ENCODE measurements around the gene ALDH6A1. TPM values are rescaled to one million over a fixed set of nuclear protein-coding genes. Genes with fewer than 3 reads are reported as not detected.
A peak's percentile ranks its signal among the peaks of the same experiment; 100 is the strongest.

Gene ALDH6A1
- total RNA-seq, 1 donor from 2014 or later = 67.2 TPM

- H3K4me1 Mint-ChIP-seq (ENCODE audit: unreplicated experiment) = no peaks in the 10 kb centered on the region
- no peak overlapping the region for H3K27ac Mint-ChIP-seq
- H3K27me3 Mint-ChIP-seq = no peaks in the 10 kb centered on the region
- no peaks in the 10 kb centered on the region for H3K9me3 Mint-ChIP-seq
- no peak for DNase-seq (ENCODE audit: extremely low spot score, unreplicated experiment)
- TF ChIP-seq CTCF (conservative IDR thresholded peaks at IDR 0.05) = no peak
- H3K36me3 Mint-ChIP-seq = no peaks in the 10 kb centered on the region
- no peak overlapping the region for H3K4me3 Mint-ChIP-seq
Observed at GRCh38 chr14:74048281-74048680, 36.0 kb downstream of the ALDH6A1 start.

- no peak for TF ChIP-seq CTCF (conservative IDR thresholded peaks at IDR 0.05)
- no peak for DNase-seq (ENCODE audit: extremely low spot score, unreplicated experiment)
- Mint-ChIP-seq H3K36me3 (no peaks in the 10 kb centered on the region), H3K27ac (no peak overlapping the region), H3K4me3 (no peak overlapping the region), H3K27me3 (no peaks in the 10 kb centered on the region), H3K4me1 (ENCODE audit: unreplicated experiment) (no peaks in the 10 kb centered on the region), H3K9me3 (no peaks in the 10 kb centered on the region)
Observed at GRCh38 chr14:74045522-74045921, 38.7 kb downstream of the ALDH6A1 start.

DNA sequence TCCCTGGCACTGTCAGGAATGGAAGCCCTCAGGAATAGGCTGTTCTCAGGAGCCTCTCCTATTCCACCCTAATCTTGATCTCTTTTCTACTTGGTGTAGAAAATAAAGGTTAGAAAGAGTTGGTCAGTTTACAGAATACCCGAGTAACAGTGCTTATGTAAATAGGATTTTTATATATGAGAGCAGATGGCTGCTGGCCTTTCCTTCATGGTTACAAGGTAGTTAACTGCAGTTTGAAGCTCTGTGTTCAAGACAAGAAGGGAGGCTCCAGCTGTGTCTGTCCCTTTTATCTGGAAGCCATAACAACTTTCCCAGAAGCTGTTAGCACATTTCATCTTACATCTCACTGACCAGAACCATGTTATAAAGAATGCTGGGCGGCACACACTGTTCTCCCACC lies 42.0 kb downstream of the ALDH6A1 start:
- H3K4me1 Mint-ChIP-seq (ENCODE audit: unreplicated experiment) = no peaks in the 10 kb centered on the region
- no peaks in the 10 kb centered on the region for H3K27me3 Mint-ChIP-seq
- no peak for TF ChIP-seq CTCF (conservative IDR thresholded peaks at IDR 0.05)
- H3K9me3 Mint-ChIP-seq = no peaks in the 10 kb centered on the region
- no peak for DNase-seq (ENCODE audit: extremely low spot score, unreplicated experiment)
- no peak overlapping the region for H3K27ac Mint-ChIP-seq
- H3K4me3 Mint-ChIP-seq = no peak overlapping the region
- H3K36me3 Mint-ChIP-seq = no peaks in the 10 kb centered on the region

DNA sequence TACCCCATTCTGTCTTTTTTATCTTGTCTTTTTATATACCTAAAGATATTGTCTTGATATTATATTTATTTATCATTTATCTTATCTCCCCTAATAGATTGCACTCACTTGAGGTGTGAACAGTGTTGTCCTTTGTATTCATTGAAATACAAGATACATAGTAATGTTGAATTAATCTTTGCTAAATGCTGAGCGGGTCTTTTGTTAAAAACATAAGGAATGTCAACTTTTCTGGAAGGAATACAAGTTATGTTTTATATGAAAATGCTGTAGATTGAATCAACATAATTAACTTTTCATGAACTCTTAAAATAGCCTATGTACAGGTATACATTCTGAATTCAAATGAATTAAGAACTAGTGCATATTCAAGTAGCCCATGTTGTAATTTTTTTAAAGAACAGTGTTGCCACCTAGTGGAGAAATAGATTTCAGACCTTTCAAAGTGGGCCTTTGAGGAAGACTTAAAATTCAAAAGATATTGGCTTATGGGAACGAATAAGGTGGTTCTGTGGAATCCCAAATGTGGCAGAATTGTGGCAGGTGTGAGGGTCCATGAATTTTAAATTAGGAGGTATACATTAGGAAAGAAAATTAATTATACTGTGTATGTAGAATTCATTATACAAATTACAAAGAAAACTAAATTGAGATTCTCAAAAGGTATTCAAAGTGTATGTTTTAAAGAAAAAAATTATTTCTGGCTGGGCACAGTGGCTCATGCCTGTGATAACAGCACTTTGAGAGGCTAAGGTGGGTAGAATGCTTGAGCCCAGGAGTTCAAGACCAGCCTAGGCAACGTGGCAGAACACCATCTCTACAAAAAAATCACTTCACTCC lies 46.0 kb downstream of the ALDH6A1 start:
- H3K27me3 Mint-ChIP-seq = no peaks in the 10 kb centered on the region
- no peak overlapping the region for H3K27ac Mint-ChIP-seq
- H3K4me3 Mint-ChIP-seq = no peak overlapping the region
- H3K9me3 Mint-ChIP-seq = no peaks in the 10 kb centered on the region
- no peaks in the 10 kb centered on the region for H3K4me1 Mint-ChIP-seq (ENCODE audit: unreplicated experiment)
- H3K36me3 Mint-ChIP-seq = no peaks in the 10 kb centered on the region
- no peak for DNase-seq (ENCODE audit: extremely low spot score, unreplicated experiment)
- TF ChIP-seq CTCF (conservative IDR thresholded peaks at IDR 0.05) = peak; percentile 88

DNA sequence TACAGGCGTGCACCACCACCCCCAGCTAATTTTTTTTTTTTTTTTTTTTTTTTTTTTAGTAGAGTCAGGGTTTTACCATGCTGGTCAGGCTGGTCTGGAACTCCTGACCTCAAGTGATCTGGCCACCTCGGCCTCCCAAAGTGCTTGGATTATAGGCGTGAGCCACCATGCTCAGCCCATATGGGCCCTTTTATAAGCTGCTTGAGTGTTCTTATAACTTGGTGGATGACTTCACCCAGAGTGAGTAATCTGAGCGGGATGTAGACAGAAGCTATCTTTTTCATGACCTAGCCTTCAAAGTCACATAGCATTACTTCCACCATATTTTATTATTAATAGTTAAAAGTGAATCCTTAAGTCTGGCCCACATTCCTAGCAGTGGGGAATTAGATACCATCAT lies 48.7 kb downstream of the ALDH6A1 start:
- Mint-ChIP-seq H3K4me3 (no peak overlapping the region), H3K27ac (no peak overlapping the region)
- no peak for DNase-seq (ENCODE audit: extremely low spot score, unreplicated experiment)

More for the DNA sequence above, 48.7 kb downstream of the ALDH6A1 start:
- TF ChIP-seq CTCF (conservative IDR thresholded peaks at IDR 0.05) = no peak
- no peaks in the 10 kb centered on the region for H3K36me3 Mint-ChIP-seq
- H3K9me3 Mint-ChIP-seq = no peaks in the 10 kb centered on the region
- H3K4me1 Mint-ChIP-seq (ENCODE audit: unreplicated experiment) = no peaks in the 10 kb centered on the region
- H3K27me3 Mint-ChIP-seq = no peaks in the 10 kb centered on the region
